GM12878 (cell line): ENCODE results near the gene SIRT7.

ENCODE experiments used
- SUPT20H ChIP-seq: IDR thresholded peaks from 2 replicates; pipeline ENCODE4 v1.6.1; 2011; ENCODE audit warnings: low read depth, mild to moderate bottlenecking, low read length, moderate library complexity, borderline replicate concordance; ENCODE audit not compliant: control insufficient read depth
- ZNF622 ChIP-seq: fragments of 450-650 bp; IDR thresholded peaks from 2 replicates; pipeline ENCODE4 v1.6.1; 2017; ENCODE audit warnings: mild to moderate bottlenecking, inconsistent platforms
- TF ChIP-seq, protein P1 (sequence below): IDR thresholded peaks from 2 replicates; pipeline ENCODE4 v1.6.1; 2011; ENCODE audit warnings: borderline replicate concordance, low read depth, mild to moderate bottlenecking, moderate library complexity, mixed read lengths, low read length; ENCODE audit not compliant: insufficient read depth; ENCODE audit errors: extremely low read length

DNA sequence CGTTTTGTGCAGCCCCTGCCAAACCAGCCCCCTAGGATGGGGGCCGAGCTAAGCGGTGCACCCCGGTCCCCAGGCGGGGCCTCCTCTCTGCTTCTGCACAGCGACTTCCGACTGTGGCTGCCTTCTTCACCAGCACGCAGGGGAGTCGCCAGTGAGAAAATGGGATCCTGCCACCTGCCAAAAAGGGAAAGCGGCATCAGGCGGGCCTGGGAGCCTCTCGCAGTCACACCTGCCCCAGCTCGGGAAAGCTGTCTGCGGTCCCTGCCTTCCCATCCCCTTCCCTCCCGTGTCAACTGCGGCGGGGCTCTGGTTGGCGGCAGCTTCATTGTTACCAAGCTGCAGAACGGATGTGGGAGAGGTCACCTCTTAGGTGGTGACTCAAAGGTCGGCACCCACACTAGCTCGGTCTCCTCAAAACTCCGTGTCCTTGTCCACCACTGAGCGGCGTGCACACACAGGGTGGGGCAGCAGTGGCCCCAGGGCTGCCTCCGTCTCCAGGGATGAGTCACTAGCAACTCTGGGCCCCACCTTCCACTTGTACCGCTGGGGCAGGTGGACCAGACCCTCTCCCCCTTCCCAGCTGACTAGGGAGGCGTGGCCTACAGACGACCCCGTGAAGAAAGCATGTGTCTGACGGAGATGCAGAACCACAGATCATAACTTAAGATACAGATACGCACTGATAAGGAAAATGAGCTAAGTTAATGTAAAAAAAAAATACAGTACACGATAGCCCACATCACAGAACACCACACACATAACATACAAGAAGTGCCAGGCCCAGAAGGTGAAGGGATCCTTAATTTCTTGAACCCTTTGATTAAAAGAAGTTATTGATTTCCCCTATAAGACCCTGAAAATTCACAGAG is 5.3 kb downstream of the SIRT7 start:
- TF ChIP-seq ZNF622 (no peak), SUPT20H (no peak)
- TF ChIP-seq, protein P1, sequence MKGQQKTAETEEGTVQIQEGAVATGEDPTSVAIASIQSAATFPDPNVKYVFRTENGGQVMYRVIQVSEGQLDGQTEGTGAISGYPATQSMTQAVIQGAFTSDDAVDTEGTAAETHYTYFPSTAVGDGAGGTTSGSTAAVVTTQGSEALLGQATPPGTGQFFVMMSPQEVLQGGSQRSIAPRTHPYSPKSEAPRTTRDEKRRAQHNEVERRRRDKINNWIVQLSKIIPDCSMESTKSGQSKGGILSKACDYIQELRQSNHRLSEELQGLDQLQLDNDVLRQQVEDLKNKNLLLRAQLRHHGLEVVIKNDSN, result no peak
